GM19395 (cell line): ENCODE measurements around the gene PABPN1.

Experiments used
- ATAC-seq: cut with Tn5 transposase; IDR thresholded peaks from one replicate; pipeline ENCODE4 v1.9.1; 2021; ENCODE audit warnings: mild to moderate bottlenecking, moderate library complexity; ENCODE audit not compliant: unreplicated experiment

Gene PABPN1

DNA sequence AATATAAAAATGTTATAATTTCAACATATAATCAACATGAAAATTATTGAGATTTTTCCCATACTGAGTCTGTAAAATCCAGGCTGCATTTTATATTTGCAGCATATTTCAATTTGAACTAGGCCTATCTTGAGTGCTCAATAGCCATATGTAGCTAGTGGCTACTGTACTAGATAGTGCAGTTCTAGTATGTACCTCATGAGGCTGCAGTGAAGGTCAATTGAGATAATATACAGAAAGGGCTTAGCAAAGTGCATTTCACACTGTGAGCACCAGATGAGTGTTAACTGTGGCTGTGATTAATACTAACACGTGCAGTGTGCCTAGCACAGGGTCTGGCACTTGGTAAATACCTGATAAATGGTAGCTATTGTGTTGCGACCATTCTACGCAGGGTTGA is 36.8 kb downstream of the PABPN1 start:
- ATAC-seq, result no peak

DNA sequence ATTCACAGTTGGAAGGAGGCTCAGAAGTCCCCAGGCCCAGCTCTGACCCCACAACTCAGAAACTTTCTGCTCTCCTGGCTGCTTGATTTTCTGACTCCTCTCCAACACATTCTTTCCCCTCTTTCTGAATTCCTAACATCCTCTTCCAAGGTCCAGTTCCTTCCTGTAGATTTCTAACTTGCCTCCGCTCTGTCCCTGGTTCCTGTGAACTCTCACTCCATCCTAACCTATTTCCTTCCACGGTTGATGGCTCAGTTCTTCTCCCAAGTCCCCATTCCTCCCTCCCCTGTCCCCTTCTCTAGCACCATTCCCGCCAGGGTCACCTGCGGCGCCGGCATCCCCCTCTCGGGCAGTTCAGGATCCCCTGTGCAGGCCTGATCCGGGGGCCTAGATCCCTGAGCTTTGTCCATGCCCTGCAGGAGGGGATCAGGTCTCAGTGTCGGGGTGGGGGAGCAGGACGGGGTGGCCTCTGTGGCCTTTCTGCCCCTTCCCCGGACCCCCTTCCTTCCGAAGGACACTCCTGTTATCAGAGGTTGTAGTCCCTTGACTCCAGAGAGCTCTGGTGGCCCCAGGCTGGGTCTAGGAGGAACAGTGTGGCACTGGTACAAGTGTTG is 37.4 kb downstream of the PABPN1 start:
- ATAC-seq, result no peak

GRCh38 chr14:23359167-23359626 is 37.9 kb downstream of the PABPN1 start:
- ATAC-seq, result no peak

DNA sequence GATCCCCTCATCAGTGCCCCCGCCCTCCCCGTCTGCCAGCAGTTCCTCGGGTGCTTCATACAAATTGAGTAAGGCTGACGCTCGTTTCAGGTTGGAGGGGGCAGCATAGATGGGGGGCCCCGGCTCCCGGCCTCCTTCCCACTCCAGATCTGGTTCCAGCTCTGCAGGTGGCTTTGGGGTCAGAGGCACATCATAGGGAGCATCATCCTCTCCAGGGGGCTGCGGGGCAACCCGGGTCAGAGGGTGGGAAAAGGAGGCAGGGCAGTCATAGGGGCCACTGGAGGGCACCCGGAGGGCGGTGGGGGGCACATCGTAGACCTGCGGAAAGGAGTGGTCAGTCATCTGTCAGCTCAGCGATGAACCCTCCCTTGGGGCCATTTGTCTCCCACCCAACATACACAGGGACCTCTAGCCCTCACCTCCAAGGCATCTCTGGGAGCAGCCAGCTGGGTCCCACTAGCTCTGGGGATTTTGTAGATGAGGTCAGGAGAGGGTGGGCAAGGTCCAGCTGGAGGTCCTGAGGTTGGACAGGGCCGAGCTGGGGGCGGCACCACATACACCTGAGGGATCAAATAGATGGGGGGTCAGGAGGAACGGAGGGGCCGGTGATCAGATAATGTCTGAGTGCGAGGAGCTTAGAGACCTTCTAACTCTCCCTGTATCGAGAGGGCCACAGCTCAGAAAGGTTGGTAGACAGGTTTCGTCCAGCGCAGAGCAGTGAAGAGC is 38.6 kb downstream of the PABPN1 start:
- ATAC-seq, result no peak

DNA sequence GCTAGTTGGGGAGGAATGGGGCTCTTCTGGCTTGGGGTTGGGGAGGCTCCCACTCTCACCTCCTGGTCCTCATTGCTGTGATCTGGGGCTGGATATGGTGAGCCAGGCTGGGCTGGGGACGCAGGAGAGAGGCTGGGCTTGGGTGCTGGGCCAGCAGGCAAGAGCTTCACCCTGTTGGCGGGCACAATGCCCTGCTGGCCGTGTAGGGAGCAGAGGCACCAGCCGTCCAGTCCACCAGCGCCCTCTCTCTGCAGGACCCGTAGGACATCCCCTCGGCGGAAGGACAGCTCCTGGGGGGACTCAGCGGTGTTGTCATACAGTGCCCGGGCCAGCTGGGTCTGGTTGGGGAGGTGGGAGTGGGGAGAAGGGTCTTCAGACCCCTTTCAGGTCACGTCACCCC is 39.2 kb downstream of the PABPN1 start:
- ATAC-seq, result no peak

- ATAC-seq, result no peak
Measured at GRCh38 chr14:23361320-23361719, 40.1 kb downstream of the PABPN1 start.

DNA sequence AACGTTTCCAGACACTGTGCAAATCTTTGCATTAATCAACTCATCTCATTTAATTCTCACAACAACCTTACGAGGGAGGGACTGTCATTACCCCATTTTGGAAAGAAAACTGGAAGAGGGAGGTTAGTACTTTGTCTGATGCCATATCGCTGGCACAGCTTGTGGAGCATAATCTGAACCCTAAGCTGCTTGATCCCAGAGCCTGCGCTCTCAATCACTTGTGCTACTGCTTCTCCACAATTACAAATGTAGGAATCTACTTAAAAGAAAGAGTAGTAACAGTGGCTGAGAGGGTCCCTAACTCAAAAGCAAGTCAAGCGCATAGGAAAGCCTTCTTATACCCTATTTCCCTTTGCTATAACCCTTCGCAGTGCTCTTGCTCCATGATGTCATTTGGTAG is 40.5 kb downstream of the PABPN1 start:
- no peak for ATAC-seq

DNA sequence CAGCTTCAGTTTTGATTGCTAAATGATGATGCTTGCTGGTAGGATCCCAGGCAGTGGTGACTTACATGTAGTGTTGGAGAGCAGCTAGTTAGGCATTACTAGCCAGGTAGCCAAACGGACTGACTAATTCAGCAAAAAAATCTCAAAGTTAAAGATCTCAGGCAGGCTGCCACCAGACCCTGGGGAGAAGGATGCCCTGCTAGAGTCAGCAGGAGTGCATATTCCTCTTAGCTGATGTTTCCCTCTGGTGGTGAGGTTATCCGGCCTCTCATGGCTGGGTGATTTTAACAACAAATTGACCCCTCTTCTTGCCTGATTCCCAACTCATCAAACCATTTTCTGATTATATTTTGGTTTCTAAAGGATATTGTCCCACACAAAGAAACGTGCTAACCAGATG is 40.9 kb downstream of the PABPN1 start:
- ATAC-seq, result no peak

DNA sequence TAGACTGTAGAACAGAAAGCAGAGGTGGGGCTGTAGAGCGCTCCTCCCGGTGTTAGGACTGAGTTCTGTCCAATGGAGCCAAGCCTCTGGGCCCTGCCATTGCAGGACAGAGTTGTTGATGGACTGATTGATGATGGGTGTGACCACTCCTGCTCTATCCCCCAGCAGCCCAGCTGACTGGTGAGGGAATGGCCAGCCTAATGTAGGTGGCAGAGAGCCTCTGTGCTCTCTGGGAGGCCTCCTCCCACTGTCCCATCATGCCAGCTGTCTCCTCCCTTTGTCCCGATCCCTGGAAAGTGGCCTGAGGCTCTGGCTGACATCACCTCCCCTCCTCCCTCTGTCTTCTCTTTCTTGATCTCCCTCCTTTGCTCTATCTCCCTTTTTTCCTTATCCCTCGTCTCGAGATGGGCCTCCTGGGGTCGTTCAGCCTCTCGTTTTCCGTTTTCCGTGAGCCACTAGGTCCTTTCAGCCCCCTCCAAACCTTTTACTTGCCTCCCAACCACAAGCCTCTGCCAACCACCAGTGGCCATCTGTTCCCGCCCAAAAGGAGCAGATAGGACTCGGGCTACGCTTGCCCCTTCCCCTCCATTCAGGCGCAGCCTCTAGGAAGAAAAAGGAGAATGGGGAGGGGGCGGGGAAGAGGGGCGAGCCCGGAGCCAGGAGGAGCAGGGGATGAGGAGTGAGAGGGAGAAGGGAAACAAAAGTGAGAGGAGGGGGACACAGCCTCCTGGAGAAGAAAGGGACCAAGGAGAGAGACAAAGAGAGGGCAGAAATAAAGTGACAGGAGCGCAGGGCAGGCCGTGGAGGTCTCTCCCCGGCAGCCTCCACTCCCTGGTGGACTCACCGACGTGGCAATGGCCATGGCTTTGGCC is 43.1 kb downstream of the PABPN1 start:
- ATAC-seq, result no peak

GRCh38 chr14:23365036-23365731 is 43.9 kb downstream of the PABPN1 start, which contains the start of gene EFS:
Gene EFS (minus strand): TSS chr14:23365172. CDS start chr14:23365025, 147 bp downstream.
- ATAC-seq, result no peak

DNA sequence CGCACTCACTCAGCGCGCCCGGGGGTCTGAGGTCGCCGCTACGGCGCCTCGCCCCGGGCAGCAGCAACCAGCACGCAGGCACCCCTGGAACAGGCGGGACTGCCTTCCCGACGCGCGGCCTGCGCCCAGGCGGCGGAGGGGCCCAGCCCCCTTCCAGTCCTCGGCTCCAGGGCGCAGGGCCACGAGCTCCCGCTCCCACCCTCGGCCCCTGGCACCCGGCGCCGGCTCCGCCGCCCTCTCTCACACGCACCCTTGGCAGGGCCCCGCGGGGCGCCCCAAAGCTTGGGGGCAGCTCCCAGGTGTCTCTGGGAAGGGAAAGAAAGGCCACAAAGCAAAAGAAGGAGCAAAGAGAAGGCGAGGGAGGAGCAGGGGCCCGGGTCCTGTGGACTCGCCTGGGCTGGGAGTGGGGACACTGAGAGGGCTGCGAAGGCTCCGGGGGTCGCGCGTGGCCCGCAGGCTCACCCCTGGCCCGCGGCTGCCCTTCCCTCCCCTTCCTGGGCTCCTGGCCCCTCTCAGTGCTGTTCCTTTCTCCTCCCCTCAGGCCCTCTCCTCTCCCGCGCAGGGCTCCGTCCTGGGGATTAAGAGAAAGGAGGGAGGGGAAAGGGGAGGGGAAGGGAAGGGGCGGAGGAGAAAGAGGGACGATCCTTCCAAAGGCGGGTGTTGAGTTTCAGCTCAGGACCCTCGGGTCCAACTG is 44.6 kb downstream of the PABPN1 start:
- no peak for ATAC-seq

GRCh38 chr14:23366426-23366921 is 45.2 kb downstream of the PABPN1 start:
- no peak for ATAC-seq

DNA sequence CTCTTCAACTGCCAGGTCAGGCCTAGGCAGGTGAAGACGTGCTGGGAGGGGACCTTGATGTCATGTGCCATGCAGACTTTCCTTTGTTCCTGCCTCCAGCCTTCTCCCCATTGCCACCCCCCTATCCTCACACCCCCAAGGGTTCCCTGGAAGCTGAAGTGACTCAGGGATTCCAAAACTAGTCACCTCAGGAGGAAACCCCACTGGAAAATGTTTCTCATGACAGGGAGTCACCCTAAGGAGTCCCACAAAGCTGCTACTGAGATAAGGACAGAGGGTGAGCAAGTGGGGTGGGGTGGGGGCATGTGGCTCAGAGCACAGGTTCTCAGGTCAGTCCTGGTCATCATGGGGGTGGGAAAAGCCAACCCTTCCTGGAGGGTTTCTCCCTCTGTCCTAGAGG is 49.0 kb downstream of the PABPN1 start:
- ATAC-seq, result no peak

GRCh38 chr14:23371865-23372264 is 50.6 kb downstream of the PABPN1 start:
- no peak for ATAC-seq

- no peak for ATAC-seq
Measured at GRCh38 chr14:23372509-23372908, 51.3 kb downstream of the PABPN1 start, which contains the start of gene IL25. Gene IL25 (plus strand): TSS chr14:23372809.

DNA sequence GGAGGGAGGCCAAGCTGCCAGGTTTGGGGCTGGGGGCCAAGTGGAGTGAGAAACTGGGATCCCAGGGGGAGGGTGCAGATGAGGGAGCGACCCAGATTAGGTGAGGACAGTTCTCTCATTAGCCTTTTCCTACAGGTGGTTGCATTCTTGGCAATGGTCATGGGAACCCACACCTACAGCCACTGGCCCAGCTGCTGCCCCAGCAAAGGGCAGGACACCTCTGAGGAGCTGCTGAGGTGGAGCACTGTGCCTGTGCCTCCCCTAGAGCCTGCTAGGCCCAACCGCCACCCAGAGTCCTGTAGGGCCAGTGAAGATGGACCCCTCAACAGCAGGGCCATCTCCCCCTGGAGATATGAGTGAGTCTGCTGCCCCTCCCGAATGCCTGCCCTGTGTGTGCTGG is 51.8 kb downstream of the PABPN1 start:
- ATAC-seq, result no peak
